Spleen (tissue), 11 donors: Measurements from ENCODE around the gene COL4A1. TPM values are rescaled to one million over a fixed set of nuclear protein-coding genes. Genes with fewer than 3 reads are reported as not detected.

Experiments
- DNase-seq: peaks from one replicate; pipeline ENCODE4 v3.0.0-alpha.2; 2020
- H3K27ac ChIP-seq, 8 donors: fragments of 200-600 bp; sonication (generic) in 7 of 8; 1 replicate in 4 of 8; 2 replicates in 4 of 8; pipeline versions ENCODE4 v1.5.0 to v1.8.0; 2016 to 2021; ENCODE audit warnings: inconsistent platforms in 4 of 8, mild to moderate bottlenecking in 4 of 8, moderate library complexity in 1 of 8
- H3K27me3 ChIP-seq, 7 donors: fragments of 200-600 bp; sonication (generic) in 6 of 7; replicated peaks in 1 of 7; 1 replicate in 4 of 7; 2 replicates in 3 of 7; pipeline versions ENCODE4 v1.5.0 to v1.8.0; 2016 to 2021; ENCODE audit warnings: inconsistent platforms in 3 of 7, mild to moderate bottlenecking in 1 of 7
- H3K36me3 ChIP-seq, 6 donors: fragments of 200-600 bp; sonication (generic) in 5 of 6; 1 replicate in 4 of 6; 2 replicates in 2 of 6; pipeline versions ENCODE4 v1.5.0 to v1.8.0; 2016 to 2021; ENCODE audit warnings: inconsistent platforms in 2 of 6
- H3K4me1 ChIP-seq, 6 donors: fragments of 200-600 bp; sonication (generic) in 5 of 6; 1 replicate in 3 of 6; 2 replicates in 3 of 6; pipeline versions ENCODE4 v1.5.0 to v1.8.0; 2016 to 2021; ENCODE audit warnings: inconsistent platforms in 3 of 6
- H3K4me3 ChIP-seq, 8 donors: fragments of 200-600 bp; sonication (generic) in 7 of 8; 1 replicate in 4 of 8; 2 replicates in 4 of 8; pipeline versions ENCODE4 v1.5.0 to v1.8.0; 2016 to 2021; ENCODE audit warnings: inconsistent platforms in 4 of 8, mild to moderate bottlenecking in 4 of 8, moderate library complexity in 2 of 8
- H3K9me3 ChIP-seq, 8 donors: fragments of 200-600 bp; sonication (generic) in 7 of 8; 1 replicate in 4 of 8; 2 replicates in 4 of 8; pipeline versions ENCODE4 v1.5.0 to v1.8.0; 2016 to 2021; ENCODE audit warnings: inconsistent platforms in 4 of 8
- POLR2A ChIP-seq, 3 donors: fragments of 450-650 bp; IDR thresholded peaks; one replicate each; pipeline ENCODE4 v1.5.1; 2017; ENCODE audit warnings: antibody characterized with exemption in 3 of 3, mild to moderate bottlenecking in 1 of 3
- POLR2AphosphoS5 ChIP-seq, 3 donors: sonication (generic); formaldehyde crosslinking; IDR thresholded peaks; one replicate each; pipeline ENCODE4 v1.5.1; 2017; ENCODE audit warnings: antibody characterized with exemption in 3 of 3
- WGBS, 5 donors: extraction: QIAGEN DNeasy Blood & Tissue Kit in 3 of 5; methylation state at CpG; one replicate each; pipeline versions ENCODE4 v1.1.5 to v1.1.7; 2013 to 2018; 5-methylcytosine and 5-hydroxymethylcytosine counted together
- intact Hi-C: fragments of 100-400 bp; cut with DNase I; formaldehyde crosslinking; loops from one replicate; pipeline ENCODE4 v1.15.0; 2023; ENCODE audit warnings: low total_unique reads
- polyA plus RNA-seq, 3 donors: library from polyadenylated mRNA; stranded (reverse); fragments of 200-250 nt; gene quantifications; one replicate each; pipeline ENCODE4 v1.2.1, GENCODE V29; 2013
- total RNA-seq, 7 donors: library from RNA; depleted of rRNA in 3 of 7; stranded (reverse); fragments of >200 nt in 3 of 7; fragmentation: NEBNext Ultra II Directional in 4 of 7; extraction: Animal tissue kit (Norgen Biotek cat#: 25700) in 4 of 7; gene quantifications; one replicate each; pipeline versions ENCODE4 v1.1.0 to v1.2.1, GENCODE V29; 2016 to 2021
- TF ChIP-seq, protein P1 (sequence below), 11 experiments: fragments of 200-600 bp in 7 of 11; fragments of 450-650 bp in 4 of 11; sonication (generic) in 4 of 11; IDR thresholded peaks in 8 of 11; conservative IDR thresholded peaks in 3 of 11; 1 replicate in 7 of 11; 2 replicates in 4 of 11; pipeline versions ENCODE4 v1.4.0 to v1.8.0; 2016 to 2021; ENCODE audit warnings: antibody characterized with exemption in 11 of 11, inconsistent platforms in 4 of 11, mild to moderate bottlenecking in 1 of 11
- donor health status: healthy with polysubstance abuse.
- donor health status: DM: no; HTN: no; CAD: no; lungs with moderate emphysema.
- donor health status: DM: no; HTN: no; CAD: no.
- donor health status: Bipolar disorder and iron deficiency.
- donor health status: healthy.
- donor health status: DM: no; HTN: no; CAD: no.
- donor health status: DM: yes; HTN: yes; CAD: no.

The COL4A1 gene
- total and polyA plus RNA-seq, 10 donors, result 37.9 to 959 (median 340) TPM

- H3K4me3 ChIP-seq, result no peak overlapping the region
- peak overlapping the region in 2 of 8 donors; percentile 7 to 17 for H3K27ac ChIP-seq
- no peaks in the 10 kb centered on the region for H3K36me3 ChIP-seq
- DNase-seq, result no peak
- intact Hi-C loops, result no loop called here
- H3K27me3 ChIP-seq, result peaks cover 0 to 11% (median 0%) of the 10 kb centered on the region in 7 donors
- 82 to 92% (median 85%) methylated on average over 14 of the region's 14 CpGs for WGBS, 5 donors
- H3K9me3 ChIP-seq, result no peaks in the 10 kb centered on the region
- TF ChIP-seq POLR2A (IDR thresholded peaks at IDR 0.05) (no peak), POLR2AphosphoS5 (IDR thresholded peaks at IDR 0.05) (peak in 1 of 3 donors; percentile 27)
- TF ChIP-seq, protein P1, sequence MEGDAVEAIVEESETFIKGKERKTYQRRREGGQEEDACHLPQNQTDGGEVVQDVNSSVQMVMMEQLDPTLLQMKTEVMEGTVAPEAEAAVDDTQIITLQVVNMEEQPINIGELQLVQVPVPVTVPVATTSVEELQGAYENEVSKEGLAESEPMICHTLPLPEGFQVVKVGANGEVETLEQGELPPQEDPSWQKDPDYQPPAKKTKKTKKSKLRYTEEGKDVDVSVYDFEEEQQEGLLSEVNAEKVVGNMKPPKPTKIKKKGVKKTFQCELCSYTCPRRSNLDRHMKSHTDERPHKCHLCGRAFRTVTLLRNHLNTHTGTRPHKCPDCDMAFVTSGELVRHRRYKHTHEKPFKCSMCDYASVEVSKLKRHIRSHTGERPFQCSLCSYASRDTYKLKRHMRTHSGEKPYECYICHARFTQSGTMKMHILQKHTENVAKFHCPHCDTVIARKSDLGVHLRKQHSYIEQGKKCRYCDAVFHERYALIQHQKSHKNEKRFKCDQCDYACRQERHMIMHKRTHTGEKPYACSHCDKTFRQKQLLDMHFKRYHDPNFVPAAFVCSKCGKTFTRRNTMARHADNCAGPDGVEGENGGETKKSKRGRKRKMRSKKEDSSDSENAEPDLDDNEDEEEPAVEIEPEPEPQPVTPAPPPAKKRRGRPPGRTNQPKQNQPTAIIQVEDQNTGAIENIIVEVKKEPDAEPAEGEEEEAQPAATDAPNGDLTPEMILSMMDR (IDR thresholded peaks at IDR 0.05 in 8 of 11, conservative IDR thresholded peaks at IDR 0.05 in 3 of 11), result no peak
- H3K4me1 ChIP-seq, result peaks cover 4 to 61% (median 32%) of the 10 kb centered on the region in 6 donors
Observed at GRCh38 chr13:110269509-110270185, 37.3 kb downstream of the COL4A1 start.

GRCh38 chr13:110268576-110269185 lies 38.3 kb downstream of the COL4A1 start:
- intact Hi-C loops, result no loop called here
- H3K36me3 ChIP-seq, result no peaks in the 10 kb centered on the region
- H3K27me3 ChIP-seq, result peaks cover 0 to 11% (median 0%) of the 10 kb centered on the region in 7 donors
- TF ChIP-seq, protein P1 (IDR thresholded peaks at IDR 0.05 in 8 of 11, conservative IDR thresholded peaks at IDR 0.05 in 3 of 11), result no peak
- no peak for TF ChIP-seq POLR2A (IDR thresholded peaks at IDR 0.05)
- TF ChIP-seq POLR2AphosphoS5 (IDR thresholded peaks at IDR 0.05), result peak in 1 of 3 donors; percentile 32
- H3K4me1 ChIP-seq, result peaks cover 5 to 61% (median 35%) of the 10 kb centered on the region in 6 donors
- no peaks in the 10 kb centered on the region for H3K9me3 ChIP-seq
- peak overlapping the region in 3 of 8 donors; percentile 12 to 32 (median 24) for H3K27ac ChIP-seq
- no peak for DNase-seq
- 78 to 89% (median 81%) methylated on average over 16 of the region's 16 CpGs for WGBS, 5 donors
- no peak overlapping the region for H3K4me3 ChIP-seq

DNA sequence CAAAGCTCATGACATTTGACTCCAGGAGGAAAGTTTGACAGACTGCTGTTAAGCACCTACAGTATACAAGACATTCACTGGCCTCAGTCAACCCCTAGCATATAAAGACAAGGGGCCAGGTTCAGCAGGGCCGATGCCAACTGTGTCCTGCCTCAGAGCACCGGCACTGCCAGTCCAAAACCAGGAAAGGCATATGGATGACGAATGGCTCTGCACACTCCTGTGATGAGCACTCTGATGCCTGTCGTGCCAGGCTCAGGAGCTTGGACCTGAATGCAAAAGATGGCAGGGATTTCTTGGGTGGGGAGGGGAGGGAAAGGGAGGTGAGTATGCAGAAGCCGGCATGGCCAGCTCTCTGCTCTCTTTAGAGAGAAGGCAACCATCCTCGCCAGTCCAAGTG lies 38.9 kb downstream of the COL4A1 start:
- intact Hi-C loops, result no loop called here
- H3K9me3 ChIP-seq, result no peaks in the 10 kb centered on the region
- H3K4me3 ChIP-seq, result no peak overlapping the region
- H3K4me1 ChIP-seq, result peaks cover 6 to 67% (median 41%) of the 10 kb centered on the region in 6 donors
- H3K27me3 ChIP-seq, result peaks cover 0 to 11% (median 0%) of the 10 kb centered on the region in 7 donors
- no peak for DNase-seq
- WGBS, 5 donors, result 67 to 83% (median 79%) methylated on average over 6 of the region's 6 CpGs
- peak overlapping the region in 3 of 8 donors; percentile 12 to 32 (median 24) for H3K27ac ChIP-seq
- TF ChIP-seq POLR2AphosphoS5 (IDR thresholded peaks at IDR 0.05), result no peak
- TF ChIP-seq POLR2A (IDR thresholded peaks at IDR 0.05), result no peak
- TF ChIP-seq, protein P1 (IDR thresholded peaks at IDR 0.05 in 8 of 11, conservative IDR thresholded peaks at IDR 0.05 in 3 of 11), result no peak
- H3K36me3 ChIP-seq, result no peaks in the 10 kb centered on the region

GRCh38 chr13:110266983-110267382 lies 40.0 kb downstream of the COL4A1 start:
- H3K4me1 ChIP-seq, result peaks cover 6 to 78% (median 47%) of the 10 kb centered on the region in 6 donors
- whole genome bisulfite sequencing, 5 donors, result 21 to 29% (median 24%) methylated on average over 10 of the region's 10 CpGs
- no peak for DNase-seq
- H3K9me3 ChIP-seq, result no peaks in the 10 kb centered on the region
- intact Hi-C loops, result no loop called here
- no peaks in the 10 kb centered on the region for H3K36me3 ChIP-seq
- H3K4me3 ChIP-seq, result no peak overlapping the region
- peaks cover 0 to 15% (median 0%) of the 10 kb centered on the region in 7 donors for H3K27me3 ChIP-seq
- H3K27ac ChIP-seq, result peak overlapping the region in 5 of 8 donors; percentile 9 to 73 (median 70)
- TF ChIP-seq POLR2A (IDR thresholded peaks at IDR 0.05) (no peak), POLR2AphosphoS5 (IDR thresholded peaks at IDR 0.05) (peak; percentile 53 to 57 (median 55))
- TF ChIP-seq, protein P1 (IDR thresholded peaks at IDR 0.05 in 8 of 11, conservative IDR thresholded peaks at IDR 0.05 in 3 of 11), result no peak
